DND-41 (cell line): Measurements from ENCODE around the gene EHD3.

Source experiments
- ATAC-seq: fragments of 200-7000 bp; cut with Tn5 transposase; 3 replicates; pipeline ENCODE4 v1.9.1; 2021; ENCODE audit warnings: low read depth; ENCODE audit not compliant: insufficient read depth
- DNase-seq: peaks from one replicate; pipeline ENCODE4 v3.0.0-alpha.2; 2020
- H2AFZ ChIP-seq: 2 replicates; pipeline ENCODE4 v1.6.0; 2012; ENCODE audit warnings: low read depth, low read length
- H3K27ac ChIP-seq: 2 replicates; pipeline ENCODE4 v1.5.1; 2012; ENCODE audit warnings: low read length, inconsistent platforms
- H3K27me3 ChIP-seq: fragments of 200-600 bp; sonication (generic); 2 replicates; pipeline ENCODE4 v1.6.0; 2012; ENCODE audit warnings: low read length, mild to moderate bottlenecking, inconsistent platforms; ENCODE audit not compliant: insufficient read depth, poor library complexity
- H3K36me3 ChIP-seq: 2 replicates; pipeline ENCODE4 v1.5.1; 2012; ENCODE audit warnings: low read length, inconsistent platforms; ENCODE audit not compliant: insufficient read depth
- H3K4me1 ChIP-seq: 2 replicates; pipeline ENCODE4 v1.5.1; 2012; ENCODE audit warnings: mild to moderate bottlenecking, low read length; ENCODE audit not compliant: insufficient read depth
- H3K4me2 ChIP-seq: 2 replicates; pipeline ENCODE4 v1.6.0; 2012; ENCODE audit warnings: mild to moderate bottlenecking, moderate library complexity, low read length, inconsistent platforms; ENCODE audit not compliant: insufficient read depth
- H3K4me3 ChIP-seq, 2 experiments: fragments of 200-600 bp in 1 of 2; shearing (Covaris generic) in 1 of 2; 2 replicates each; pipeline ENCODE4 v1.5.1; 2012 to 2016; ENCODE audit warnings: inconsistent platforms in 2 of 2, low read length in 2 of 2, mild to moderate bottlenecking in 2 of 2, low read depth in 1 of 2, moderate library complexity in 1 of 2
- H3K79me2 ChIP-seq: 2 replicates; pipeline ENCODE4 v1.6.0; 2012; ENCODE audit warnings: low read length, inconsistent platforms; ENCODE audit not compliant: insufficient read depth
- H3K9ac ChIP-seq: 2 replicates; pipeline ENCODE4 v1.6.0; 2012; ENCODE audit warnings: low read depth, mild to moderate bottlenecking, inconsistent platforms, low read length, moderate library complexity
- H3K9me3 ChIP-seq: 2 replicates; pipeline ENCODE4 v1.5.1; 2012; ENCODE audit warnings: low read length, moderate library complexity, mild to moderate bottlenecking, inconsistent platforms; ENCODE audit not compliant: insufficient read depth, severe bottlenecking
- H4K20me1 ChIP-seq: 2 replicates; pipeline ENCODE4 v1.6.0; 2012; ENCODE audit warnings: low read length; ENCODE audit not compliant: insufficient read depth
- EZH2 ChIP-seq: IDR thresholded peaks from 3 replicates; pipeline ENCODE4 v1.6.1; 2012; ENCODE audit warnings: borderline replicate concordance, low read depth, mild to moderate bottlenecking, moderate library complexity, low read length, inconsistent platforms; ENCODE audit not compliant: severe bottlenecking
- TF ChIP-seq, protein P1 (sequence below): IDR thresholded peaks from 2 replicates; pipeline ENCODE4 v1.5.1; 2012; ENCODE audit warnings: borderline replicate concordance, low read length, moderate library complexity, mild to moderate bottlenecking; ENCODE audit not compliant: poor library complexity, severe bottlenecking; ENCODE audit errors: extremely low read depth

Gene EHD3

GRCh38 chr2:31265234-31265633, 31.3 kb downstream of the EHD3 start:
- H3K36me3 ChIP-seq, result no peaks in the 10 kb centered on the region
- H2AFZ ChIP-seq, result no peak overlapping the region
- H4K20me1 ChIP-seq, result no peaks in the 10 kb centered on the region
- H3K4me3 ChIP-seq, result no peak overlapping the region
- H3K9ac ChIP-seq, result no peak overlapping the region
- H3K4me2 ChIP-seq, result no peak overlapping the region
- no peaks in the 10 kb centered on the region for H3K79me2 ChIP-seq
- no peaks in the 10 kb centered on the region for H3K4me1 ChIP-seq
- H3K9me3 ChIP-seq, result no peaks in the 10 kb centered on the region
- TF ChIP-seq, protein P1, sequence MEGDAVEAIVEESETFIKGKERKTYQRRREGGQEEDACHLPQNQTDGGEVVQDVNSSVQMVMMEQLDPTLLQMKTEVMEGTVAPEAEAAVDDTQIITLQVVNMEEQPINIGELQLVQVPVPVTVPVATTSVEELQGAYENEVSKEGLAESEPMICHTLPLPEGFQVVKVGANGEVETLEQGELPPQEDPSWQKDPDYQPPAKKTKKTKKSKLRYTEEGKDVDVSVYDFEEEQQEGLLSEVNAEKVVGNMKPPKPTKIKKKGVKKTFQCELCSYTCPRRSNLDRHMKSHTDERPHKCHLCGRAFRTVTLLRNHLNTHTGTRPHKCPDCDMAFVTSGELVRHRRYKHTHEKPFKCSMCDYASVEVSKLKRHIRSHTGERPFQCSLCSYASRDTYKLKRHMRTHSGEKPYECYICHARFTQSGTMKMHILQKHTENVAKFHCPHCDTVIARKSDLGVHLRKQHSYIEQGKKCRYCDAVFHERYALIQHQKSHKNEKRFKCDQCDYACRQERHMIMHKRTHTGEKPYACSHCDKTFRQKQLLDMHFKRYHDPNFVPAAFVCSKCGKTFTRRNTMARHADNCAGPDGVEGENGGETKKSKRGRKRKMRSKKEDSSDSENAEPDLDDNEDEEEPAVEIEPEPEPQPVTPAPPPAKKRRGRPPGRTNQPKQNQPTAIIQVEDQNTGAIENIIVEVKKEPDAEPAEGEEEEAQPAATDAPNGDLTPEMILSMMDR, result no peak
- no peak for TF ChIP-seq EZH2
- H3K27me3 ChIP-seq, result no peaks in the 10 kb centered on the region
- DNase-seq (no peak), ATAC-seq (no peak)
- no peak overlapping the region for H3K27ac ChIP-seq

DNA sequence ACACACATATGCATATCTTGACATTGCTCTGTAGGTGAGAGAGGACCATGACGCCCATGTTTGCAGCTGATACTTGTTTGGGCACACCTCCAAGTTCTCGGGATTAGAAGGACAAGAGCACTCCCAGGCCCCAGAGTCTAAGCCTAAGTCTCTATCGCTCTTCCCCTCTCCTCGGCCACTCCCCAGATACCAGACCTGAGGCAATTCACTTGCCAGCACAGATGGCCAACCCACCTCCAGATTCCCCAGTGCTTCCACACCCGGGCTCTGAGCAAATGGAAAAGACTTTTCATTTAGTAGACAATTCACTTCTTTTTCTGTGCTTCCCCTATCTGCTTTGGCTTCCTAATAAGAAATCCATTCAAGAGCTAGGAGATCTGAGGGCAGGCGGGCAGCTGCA, 32.9 kb downstream of the EHD3 start:
- no peak overlapping the region for H3K4me2 ChIP-seq
- no peak for ATAC-seq
- no peaks in the 10 kb centered on the region for H3K36me3 ChIP-seq
- H3K9ac ChIP-seq, result no peak overlapping the region
- H3K9me3 ChIP-seq, result no peaks in the 10 kb centered on the region
- H4K20me1 ChIP-seq, result no peaks in the 10 kb centered on the region
- no peaks in the 10 kb centered on the region for H3K79me2 ChIP-seq
- H2AFZ ChIP-seq, result no peak overlapping the region
- no peak overlapping the region for H3K4me3 ChIP-seq
- no peak for TF ChIP-seq EZH2
- TF ChIP-seq, protein P1, result no peak
- H3K27me3 ChIP-seq, result no peaks in the 10 kb centered on the region
- DNase-seq, result no peak
- no peaks in the 10 kb centered on the region for H3K4me1 ChIP-seq
- no peak overlapping the region for H3K27ac ChIP-seq

DNA sequence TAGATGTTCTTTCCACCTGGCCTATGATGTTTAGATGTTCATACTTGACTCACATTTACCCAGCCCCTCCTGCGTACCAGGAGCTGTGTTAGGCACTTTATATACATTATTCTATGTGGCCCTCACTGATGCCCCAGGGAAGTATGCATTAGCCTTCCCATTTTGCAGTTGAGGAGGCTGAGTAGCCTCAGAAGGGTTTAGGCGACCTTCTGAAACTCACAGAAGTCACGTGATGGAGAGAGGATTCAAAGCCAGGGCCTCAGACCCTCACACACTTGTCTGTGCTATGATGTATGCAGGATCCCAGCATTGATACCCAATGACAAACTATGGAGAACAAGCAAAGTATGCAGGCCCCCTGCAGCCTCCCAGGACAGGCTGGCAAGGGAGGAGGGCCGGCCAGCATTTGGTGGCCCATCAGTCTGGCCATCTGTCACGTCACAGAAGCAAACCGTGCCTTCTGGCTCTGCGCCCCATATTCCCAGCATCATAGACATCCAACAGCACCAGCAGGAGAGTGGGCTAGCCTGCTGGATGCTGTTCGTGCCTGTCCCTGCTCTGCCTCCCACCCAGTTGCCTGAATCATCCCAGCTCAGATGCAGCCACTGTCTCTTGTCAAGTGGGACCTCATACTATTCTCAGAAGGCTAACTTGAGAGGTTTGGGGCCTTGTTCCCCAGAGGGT, 33.6 kb downstream of the EHD3 start:
- H3K4me2 ChIP-seq, result no peak overlapping the region
- no peaks in the 10 kb centered on the region for H3K27me3 ChIP-seq
- no peak for ATAC-seq
- H2AFZ ChIP-seq, result no peak overlapping the region
- H3K4me3 ChIP-seq, result no peak overlapping the region
- no peaks in the 10 kb centered on the region for H3K36me3 ChIP-seq
- H4K20me1 ChIP-seq, result no peaks in the 10 kb centered on the region
- H3K9me3 ChIP-seq, result no peaks in the 10 kb centered on the region
- DNase-seq, result no peak
- no peak overlapping the region for H3K9ac ChIP-seq
- H3K79me2 ChIP-seq, result no peaks in the 10 kb centered on the region
- no peak for TF ChIP-seq EZH2
- TF ChIP-seq, protein P1, result no peak
- no peak overlapping the region for H3K27ac ChIP-seq
- H3K4me1 ChIP-seq, result no peaks in the 10 kb centered on the region
